HG03378 (cell line): ENCODE measurements around the gene TGFBR3.

Experiments used
- ATAC-seq: cut with Tn5 transposase; IDR thresholded peaks from one replicate; pipeline ENCODE4 v1.9.1; 2021; ENCODE audit warnings: mild to moderate bottlenecking, moderate library complexity; ENCODE audit not compliant: unreplicated experiment

The TGFBR3 gene

DNA sequence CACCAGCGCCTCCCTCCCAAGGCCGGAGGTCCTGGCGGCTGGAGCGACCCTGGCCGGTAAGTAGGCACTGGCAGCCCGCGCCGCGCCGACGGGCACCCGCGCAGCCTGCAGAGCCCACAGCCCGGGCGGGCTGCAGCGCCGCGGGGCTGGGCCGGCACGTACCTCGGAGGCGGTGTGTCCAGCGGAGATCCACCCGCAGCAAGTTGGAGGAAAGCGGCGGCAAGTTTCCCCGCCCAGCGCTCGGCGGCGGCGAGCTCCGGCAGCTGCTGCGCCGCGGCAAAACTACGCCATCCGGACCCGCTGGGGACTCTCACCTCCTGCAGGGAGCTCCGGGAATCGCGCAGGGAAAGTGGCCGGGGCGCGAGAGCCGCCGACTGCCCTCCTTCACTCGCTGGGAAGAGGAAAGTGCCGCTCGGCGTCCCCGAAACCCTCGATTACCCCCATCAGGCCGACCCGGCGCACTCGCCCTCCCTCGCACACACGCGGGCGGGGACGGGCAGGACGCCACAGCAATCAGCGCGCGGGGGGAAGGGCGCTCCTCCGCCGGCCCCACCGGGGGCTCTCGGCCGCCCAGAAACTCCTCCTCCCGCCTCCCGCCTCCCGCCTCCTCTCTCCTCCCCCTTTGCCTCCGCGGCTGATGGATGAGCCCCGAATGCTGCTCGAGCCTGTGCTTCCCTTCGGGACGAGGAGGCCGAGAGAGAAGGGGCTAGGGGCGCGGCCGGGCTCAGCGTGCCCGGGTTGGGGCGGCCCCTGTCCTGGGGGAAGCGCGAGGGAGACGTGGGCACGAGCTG, at the start of gene TGFBR3:
Gene TGFBR3 (minus strand): TSS at position 436 of the 791 bp plus-strand sequence. CDS start 24,620 bp downstream, outside the sequence.
- ATAC-seq = peak; percentile 46

DNA sequence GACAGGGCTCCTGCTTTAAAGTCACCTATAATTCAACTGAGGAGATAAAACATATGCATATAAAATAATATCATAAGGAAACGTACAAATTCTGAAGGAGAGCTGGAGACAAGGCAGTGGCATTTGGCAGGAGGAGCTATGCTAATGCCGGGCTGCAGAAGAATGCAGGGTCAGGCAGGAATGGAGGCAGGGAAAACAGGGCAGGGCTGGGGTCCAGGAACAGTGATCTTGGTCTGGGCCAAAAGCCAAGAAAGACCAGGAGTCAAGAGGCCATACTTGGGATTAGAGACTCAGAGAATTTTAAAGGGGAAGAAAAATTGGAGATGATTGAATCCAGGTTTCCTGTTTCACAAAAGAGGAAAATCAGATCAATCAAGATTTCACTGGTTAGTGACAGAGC, 43.3 kb upstream of the TGFBR3 start:
- ATAC-seq = no peak

DNA sequence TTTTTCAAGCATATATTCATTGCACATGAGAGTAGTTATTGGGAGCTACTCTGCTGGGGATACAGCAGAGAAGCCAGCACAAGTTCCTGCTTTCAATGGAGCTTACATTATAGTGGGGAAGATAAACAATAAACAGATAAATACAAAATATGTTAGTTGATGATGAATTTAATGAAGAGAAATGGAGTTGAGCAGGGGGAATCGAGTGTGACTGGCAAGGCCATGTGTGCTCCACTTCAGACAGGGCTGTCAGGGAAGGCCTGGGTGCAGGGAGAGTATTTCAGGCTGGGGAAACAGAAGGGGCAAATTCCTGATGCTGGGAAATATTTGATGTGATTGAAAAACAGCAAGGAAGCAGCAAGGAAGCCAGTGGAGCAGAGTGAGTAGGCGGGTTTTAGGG, 42.1 kb upstream of the TGFBR3 start:
- no peak for ATAC-seq

DNA sequence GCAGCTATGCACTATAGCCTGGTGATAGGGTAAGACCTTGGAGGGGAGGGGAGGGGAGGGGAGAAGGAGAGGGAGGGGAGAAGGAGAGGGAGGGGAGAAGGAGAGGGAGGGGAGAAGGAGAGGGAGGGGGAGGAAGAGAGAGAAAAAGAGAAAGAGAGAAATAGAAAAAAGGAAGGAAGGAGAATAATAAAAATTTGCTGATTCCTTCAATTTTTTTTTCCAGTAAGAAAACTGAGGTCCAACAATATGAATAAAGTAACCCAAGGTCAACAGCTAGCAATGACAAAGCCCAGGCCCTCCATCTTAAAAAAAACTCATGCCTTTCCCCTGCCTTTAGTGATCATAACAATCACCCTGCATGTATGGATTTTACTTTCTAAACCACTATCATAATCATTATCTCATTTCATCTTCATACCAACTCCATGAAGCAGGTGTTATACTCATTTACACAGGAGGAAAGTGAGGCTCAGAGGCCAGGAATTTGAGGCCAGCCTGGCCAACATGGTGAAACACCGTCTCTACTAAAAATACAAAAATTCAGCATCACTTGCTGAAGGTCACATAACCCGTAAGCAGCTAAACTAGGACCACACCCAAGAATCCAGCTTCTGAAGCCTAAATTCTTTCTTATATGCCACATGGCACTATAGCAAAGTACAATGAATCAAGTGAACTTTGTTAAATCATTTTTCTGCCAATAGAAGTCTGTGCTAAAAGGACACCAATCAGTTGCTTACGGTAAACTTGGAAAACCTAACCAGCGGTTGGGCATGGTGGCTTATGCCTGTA, 39.9 kb upstream of the TGFBR3 start:
- no peak for ATAC-seq

DNA sequence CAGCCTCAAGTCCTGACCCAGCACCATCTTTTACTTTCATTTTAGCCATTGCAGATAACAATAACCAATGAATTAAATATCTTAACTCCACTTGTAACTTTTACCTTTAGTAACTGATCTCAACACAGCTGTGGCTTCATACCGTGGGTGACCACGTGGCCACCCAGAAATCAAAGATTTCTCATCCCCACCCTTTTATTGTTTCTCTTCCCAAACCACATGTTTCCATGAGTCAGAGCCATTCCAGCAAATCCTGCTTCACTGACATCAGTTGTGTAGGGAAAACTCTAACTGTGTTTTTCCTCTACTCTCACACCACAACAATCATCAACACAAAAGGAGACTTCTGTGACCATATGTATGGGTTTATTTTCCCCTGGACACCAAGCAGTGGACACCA, 38.2 kb upstream of the TGFBR3 start:
- no peak for ATAC-seq

DNA sequence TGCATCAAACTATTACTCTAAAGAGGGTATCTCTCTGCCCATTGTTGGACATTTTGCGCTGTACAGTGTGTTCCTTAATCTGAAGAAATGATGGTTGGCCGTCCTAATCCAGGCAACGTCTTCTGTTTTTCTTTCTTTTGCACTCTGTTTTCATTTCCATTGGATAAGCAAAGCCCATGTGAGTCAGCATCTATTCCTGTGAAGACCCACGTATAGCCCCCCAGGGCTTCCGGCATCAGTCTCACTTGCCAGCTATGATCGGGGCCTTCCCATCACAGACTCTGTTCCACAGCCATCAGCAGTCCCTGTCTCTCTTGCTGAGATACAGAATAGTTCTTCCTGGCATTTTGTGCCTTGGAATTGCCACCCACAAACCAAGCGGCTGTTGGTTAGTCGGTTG, 34.0 kb upstream of the TGFBR3 start:
- ATAC-seq = no peak

DNA sequence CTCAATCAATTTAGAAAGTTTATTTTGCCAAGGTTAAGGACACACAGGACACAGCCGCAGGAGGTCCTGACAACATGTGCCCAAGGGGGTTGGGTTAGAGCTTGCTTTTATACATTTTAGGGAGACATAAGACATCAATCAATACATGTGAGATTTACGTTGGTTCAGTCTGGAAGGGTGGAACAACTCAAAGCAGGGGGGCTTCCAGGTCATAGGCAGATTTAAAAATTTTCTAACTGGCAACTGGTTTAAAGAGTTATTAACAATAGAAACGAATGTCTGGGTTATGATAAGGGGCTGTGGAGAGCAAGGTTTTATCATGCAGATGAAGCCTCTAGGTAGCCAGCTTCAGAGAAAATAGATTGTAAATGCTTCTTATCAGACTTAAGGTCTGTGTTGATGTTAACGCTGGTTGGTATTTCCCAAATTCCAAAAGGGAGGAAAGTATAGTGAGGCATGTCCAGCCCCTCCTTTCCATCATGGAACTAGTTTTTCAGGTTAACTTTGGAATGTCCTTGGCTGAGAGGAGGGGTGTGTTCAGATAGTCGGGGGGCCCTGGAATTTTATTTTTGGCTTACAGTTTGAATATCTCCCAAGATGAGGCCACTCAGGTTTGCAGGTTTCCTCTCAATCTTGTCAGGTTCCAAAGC, 31.0 kb upstream of the TGFBR3 start:
- ATAC-seq = no peak

DNA sequence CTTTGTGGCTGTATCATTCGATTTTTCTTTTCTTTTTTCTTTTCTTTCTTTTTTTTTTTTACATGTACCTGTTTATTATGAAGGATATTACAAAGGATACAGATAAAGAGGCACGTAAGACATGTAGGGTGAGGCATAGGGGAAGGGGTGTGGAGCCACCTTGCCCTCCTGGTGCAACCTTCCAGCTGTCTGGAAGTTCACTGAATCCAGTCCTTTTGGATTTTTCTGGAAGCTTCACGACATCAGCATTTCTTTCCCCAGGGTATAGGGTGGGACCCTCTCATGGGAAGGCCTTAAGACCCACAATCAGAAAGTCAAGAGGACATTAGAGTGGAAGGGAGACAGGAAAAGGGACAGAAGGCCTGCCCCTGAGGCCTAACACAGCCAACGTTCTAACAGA, 30.1 kb upstream of the TGFBR3 start:
- ATAC-seq = no peak

DNA sequence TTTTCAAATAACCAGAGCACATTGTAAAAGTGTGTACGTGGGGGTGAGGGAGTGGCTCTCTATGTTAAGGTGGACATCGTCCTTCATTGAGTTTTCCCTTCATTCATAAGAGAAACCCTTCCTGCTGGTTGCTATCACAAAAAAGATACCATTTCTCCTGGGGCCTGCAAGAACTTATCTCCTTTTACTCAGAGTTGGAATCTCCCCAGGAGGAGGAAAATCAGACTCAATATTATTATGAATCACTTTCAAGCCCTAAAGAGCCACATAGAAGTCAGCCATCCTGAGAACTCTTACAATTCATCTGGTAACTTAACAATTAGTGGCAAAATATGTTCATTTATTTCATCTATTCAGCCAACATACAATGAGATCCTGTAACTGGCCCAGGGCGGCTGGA, 27.1 kb upstream of the TGFBR3 start:
- ATAC-seq = no peak

DNA sequence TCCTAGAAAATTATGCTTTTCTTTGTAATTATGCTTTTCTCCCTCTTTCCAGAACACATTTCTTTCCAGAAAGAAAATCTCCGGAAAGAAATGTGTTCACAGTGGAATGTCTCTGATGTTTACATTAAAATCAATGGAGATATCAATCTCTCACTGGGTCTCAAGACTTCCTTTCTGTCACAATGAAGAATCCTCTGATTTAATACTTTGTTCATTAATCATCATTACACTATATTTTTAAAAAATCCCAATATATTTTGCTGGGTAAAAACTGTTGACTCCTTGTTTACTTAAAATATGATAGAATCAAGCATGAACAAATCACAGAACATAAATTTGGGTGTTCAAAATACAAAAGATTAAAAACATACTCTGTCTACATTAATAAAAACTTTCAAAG, 26.3 kb upstream of the TGFBR3 start:
- no peak for ATAC-seq

DNA sequence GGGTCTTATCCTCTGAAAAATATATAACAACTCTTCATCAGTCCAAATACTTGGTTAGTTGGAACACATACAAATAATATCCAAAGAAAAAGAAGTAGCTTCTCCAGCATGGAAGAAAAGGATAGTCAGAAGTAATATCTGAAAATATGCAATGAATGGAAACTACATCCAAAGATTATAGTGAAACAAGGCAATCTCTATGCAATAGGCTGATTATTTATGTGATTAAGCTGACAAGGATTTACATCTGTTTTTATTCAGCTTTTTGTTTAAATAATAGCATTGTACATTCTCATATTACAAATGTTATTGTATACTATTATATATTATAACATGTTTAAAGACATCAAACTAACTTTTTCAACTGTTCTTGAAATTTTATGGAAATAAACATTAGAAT, 15.3 kb upstream of the TGFBR3 start:
- no peak for ATAC-seq

DNA sequence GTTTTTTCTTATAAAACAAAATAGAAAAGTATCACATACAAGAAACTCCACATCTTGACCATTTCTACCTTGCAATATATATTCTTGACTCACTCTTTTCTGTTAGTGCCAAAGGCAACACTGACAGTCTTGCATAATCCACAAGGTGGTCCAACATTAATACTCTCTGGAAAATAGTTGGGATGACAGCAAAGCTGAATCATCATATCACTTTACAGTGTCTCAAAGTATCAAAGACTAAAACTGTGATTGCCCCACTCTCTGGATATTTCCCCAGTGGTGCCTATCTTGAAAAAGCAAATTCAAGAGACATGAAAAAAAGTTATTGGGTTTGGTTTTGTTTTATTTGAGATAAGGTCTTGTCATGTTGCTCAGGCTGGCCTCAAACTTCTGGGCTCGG, 14.6 kb upstream of the TGFBR3 start:
- ATAC-seq = no peak

DNA sequence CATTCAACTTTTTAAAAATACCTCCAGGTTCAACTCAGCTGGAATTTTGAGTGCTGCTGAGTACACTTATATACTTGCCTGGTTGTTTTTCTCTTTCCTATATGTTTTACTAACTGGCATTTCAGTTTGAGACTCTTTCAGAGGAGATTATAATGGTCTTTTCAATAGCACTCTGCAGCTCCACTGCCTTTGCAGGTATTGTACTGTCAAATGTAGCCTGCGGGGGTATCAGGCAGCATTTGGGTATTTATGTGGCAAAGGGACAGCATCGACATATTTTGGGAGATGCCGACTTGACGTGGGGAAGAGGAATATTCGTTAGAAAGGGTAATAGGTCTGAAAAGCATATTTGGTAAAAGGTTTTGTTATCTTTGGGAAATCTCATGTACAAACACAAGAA, 11.1 kb upstream of the TGFBR3 start:
- no peak for ATAC-seq

DNA sequence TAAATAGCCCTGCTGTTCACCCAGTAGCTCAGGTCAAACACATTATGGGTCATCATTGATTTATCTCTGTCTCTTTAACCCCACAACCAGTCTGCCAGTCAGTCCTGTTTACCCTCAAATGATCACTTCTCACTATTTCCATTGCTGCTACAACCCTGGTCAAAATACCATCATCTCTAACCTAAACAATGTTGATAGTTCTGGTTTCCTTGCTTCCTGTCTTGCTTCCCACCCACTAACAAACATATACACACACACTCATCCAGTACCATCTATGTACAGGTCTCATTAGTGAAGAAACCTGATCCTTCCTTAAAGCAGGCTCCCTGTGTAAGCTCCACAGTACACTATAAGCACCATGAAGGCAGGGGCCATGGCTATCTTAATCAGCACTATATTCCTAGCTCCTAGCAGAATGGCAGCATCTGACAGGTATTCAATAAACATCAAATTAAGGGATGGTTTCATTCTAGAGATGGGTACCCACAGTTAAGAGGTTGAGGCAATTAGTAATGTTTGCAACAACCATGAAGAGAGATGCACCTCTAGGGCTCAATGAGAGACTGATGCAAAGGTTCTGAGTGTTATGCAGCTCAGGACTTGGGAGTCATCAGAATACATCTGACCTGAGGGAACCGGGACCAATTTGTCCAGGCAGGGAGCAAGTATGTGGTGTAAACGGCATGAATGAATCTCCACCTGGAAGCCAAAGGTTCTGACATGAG, 10.0 kb upstream of the TGFBR3 start:
- no peak for ATAC-seq

DNA sequence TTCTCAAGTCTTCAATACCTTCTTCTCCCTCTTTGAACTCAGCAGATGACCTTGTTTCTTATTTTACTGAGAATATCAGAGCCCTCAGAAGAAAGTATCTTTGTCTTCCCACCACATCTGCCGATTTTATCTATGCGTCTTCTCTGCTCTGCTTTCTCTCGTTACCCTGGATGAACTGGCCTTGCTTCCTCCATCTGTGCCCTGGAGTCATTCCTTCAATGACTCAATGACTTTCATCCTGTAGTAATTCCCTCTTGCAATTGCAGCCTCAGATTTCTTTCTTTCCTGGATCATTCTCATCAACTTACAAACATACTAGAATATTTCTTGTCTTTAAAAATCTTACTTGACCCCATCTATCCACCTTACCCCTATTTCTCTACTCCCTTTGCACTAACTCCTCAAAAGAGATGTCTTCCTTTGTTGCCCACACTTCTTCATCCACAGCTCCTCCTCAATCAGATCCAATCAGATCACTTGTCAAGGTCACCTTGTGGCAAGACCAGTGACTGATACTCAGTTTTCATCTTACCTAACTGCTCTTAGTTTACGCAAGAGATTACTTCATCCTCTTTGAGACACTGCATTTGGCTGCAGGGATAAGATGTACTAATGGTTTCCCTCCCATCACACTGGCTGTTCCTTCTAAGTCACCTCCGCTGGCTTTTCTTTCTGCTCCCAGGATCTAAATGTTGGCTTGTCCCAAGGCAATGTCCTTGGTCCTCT, 8.2 kb upstream of the TGFBR3 start:
- ATAC-seq = no peak

DNA sequence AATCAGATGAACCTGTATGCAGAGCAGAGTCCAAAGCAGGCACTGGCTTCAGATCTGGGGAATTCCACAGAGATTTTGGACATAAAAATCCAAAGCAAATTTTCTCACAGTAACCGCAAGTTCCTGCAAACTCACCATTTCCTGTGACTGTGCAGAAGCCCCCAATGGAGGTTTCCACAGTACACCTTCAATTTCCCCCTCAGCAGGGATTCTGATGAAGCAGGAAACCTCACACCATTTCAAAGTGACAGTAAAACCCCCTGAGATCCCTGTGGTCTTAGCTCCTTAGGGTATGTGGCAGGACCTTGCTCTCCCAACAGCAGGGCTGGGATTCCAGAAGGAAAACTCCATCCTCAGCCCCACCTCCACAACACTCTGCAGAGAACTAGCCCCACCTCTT, 6.0 kb upstream of the TGFBR3 start:
- ATAC-seq = no peak

DNA sequence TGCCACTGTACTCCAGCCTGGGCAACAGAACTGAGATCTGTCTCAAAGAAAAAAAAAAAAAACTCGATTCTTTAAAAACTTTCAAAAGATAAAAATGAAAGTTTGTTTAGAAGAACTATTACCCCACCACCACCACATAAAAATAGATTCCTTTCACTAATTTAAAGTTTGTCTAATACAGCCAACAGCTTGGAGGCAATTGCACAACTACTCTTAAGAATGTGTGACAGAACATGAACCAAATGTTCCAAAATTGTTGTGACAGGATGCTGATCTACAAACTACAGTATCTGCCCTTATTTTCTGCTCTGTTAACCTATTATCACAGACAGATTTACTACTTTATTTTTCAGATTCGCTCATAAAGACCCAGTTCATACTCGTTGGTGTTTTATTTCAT, 5.5 kb upstream of the TGFBR3 start:
- ATAC-seq = no peak

DNA sequence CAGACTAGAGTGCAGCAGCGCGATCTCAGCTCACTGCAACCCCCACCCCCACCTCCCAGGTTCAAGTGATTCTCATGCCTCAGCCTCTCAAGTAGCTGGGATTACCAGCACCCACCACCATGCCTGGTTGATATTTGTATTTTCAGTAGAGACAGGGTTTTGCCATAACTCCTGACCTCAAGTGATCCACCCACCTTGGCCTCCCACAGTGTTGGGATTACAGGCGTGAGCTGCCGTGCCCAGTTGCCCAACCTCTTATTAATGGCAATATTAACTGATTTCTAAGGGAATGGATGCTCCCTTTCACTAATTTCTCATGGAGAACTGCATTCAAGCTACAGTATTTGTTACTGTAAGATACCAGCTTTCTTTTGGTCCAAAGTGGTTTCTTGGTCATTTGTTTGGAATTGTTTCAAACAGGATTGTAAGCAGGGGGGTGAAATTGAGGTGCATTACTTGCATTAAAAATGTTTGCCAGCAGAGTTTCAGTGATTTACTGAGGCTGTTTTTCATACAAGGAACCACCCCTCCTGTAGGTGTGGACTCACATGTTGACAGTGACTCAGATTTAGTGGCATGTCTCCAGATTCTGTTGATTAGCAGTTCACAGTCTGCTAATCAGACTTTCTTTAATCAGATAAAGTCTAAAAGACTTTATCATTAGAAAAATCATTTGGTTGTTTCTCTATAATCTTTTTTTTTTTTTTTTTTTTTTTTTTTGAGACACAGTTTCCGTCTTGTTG, 3.9 kb upstream of the TGFBR3 start:
- no peak for ATAC-seq

DNA sequence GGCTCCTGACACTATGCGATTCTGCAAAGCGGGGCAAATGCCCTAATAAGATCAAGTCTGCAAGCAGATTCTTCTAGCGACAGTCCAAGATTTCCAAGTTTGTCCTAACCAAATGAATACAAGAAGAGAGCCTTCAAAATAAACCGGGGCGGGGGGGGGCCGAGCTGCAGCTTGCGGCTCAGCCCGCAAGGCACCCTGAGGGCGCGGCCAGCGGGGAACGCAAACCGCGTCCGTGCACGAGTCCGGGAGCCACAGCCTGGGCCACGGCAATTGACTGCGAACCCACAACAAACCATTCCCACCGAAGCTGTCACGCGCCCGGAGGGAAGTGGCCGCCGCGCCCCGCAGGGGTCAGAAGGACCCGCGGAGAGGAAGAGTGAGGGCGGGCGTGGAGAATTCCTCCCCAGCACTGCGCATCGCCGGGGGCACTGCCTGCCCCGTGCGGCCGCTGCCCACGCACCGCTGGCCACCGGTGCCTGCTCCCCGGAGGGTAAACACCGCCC, 687 bp downstream of the TGFBR3 start:
- ATAC-seq = peak; percentile 16
